H1 (cell line): Measurements from ENCODE around the gene SMTN. TPM values are rescaled to one million over a fixed set of nuclear protein-coding genes. Genes with fewer than 3 reads are reported as not detected.

Source experiments
- CBX5 ChIP-seq: fragments of 300-800, 300-1000 bp; sonication (generic); IDR thresholded peaks from 2 replicates; pipeline ENCODE4 v1.7.1; 2016; ENCODE audit warnings: antibody characterized with exemption, low read length, low read depth
- CREB1 ChIP-seq: IDR thresholded peaks from 2 replicates; pipeline ENCODE4 v1.6.1; 2012; ENCODE audit warnings: inconsistent platforms
- KDM5A ChIP-seq: fragments of 200-600 bp; IDR thresholded peaks from 2 replicates; pipeline ENCODE4 v1.7.1; 2012; ENCODE audit warnings: mild to moderate bottlenecking, low read length, inconsistent platforms, mixed read lengths
- RAD21 ChIP-seq, 2 experiments: IDR thresholded peaks in 1 of 2; conservative IDR thresholded peaks in 1 of 2; 2 replicates each; pipeline ENCODE4 v1.6.1; 2011; ENCODE audit warnings: low read depth in 2 of 2, low read length in 2 of 2, improper control_type of control experiment in 1 of 2, inconsistent platforms in 1 of 2, mild to moderate bottlenecking in 1 of 2, moderate library complexity in 1 of 2
- SIN3A ChIP-seq, 2 experiments: IDR thresholded peaks in 1 of 2; conservative IDR thresholded peaks in 1 of 2; 2 replicates each; pipeline ENCODE4 v1.6.1; 2011 to 2012; ENCODE audit warnings: low read length in 2 of 2, improper control_type of control experiment in 1 of 2, low read depth in 1 of 2, mild to moderate bottlenecking in 1 of 2
- SIRT6 ChIP-seq: IDR thresholded peaks from one replicate; pipeline ENCODE4 v1.7.1; 2012; ENCODE audit warnings: low read length, inconsistent platforms
- TAF1 ChIP-seq: IDR thresholded peaks from 2 replicates; pipeline ENCODE4 v1.6.1; 2011; ENCODE audit warnings: mild to moderate bottlenecking, low read depth, low read length
- TBP ChIP-seq: IDR thresholded peaks from 2 replicates; pipeline ENCODE4 v1.6.1; 2011; ENCODE audit warnings: low read depth, low read length, improper control_type of control experiment
- polyA plus RNA-seq, 7 experiments: library from polyadenylated mRNA; depleted of rRNA in 3 of 7; stranded (reverse) in 5 of 7; unstranded in 2 of 7; fragments of >200 nt in 5 of 7; fragments of 200-250 nt in 2 of 7; gene quantifications; 1 replicate in 5 of 7; 2 replicates in 1 of 7; 4 replicates in 1 of 7; pipeline versions ENCODE4 v1.2.1 to v1.2.3, GENCODE V29; 2011 to 2013; ENCODE audit warnings: missing spikeins in 2 of 7, mixed read lengths in 2 of 7
- total RNA-seq: library from RNA; stranded (reverse); fragmentation: NEBNext Ultra II Directional; extraction: Animal tissue kit (Norgen Biotek cat#: 25700); gene quantifications from 2 replicates; pipeline ENCODE4 v1.2.1, GENCODE V29; 2021

Gene SMTN
- total and polyA plus RNA-seq, 2 of the 8 experiments (the other 6 are each of a cell fraction or from before 2014, with no cell fraction given) = 12.3 to 20.8 TPM

DNA sequence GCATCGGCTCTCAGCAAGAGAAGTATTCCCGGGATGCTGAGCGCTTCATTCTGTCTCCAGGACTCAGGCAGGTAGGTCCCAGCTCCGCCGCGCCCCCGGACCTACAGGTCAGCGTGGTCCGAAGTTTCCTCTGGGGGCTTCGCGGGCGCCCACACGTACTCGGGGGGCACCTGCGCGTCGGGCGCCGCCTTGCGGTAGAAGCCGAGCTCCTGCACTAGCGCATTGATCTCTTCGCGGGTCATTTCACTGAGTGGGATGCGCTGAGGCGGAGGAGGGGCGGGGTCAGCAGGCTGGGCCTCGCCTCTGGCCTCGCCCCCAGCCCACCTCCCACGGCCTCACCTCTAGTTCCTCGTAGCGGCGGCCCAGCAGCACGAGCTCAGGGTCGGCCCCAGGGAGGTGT, 23.8 kb downstream of the SMTN start (continued):
- peak; percentile 56 to 70 for TF ChIP-seq RAD21 (IDR thresholded peaks at IDR 0.05 in 1 of 2, conservative IDR thresholded peaks at IDR 0.05 in 1 of 2; ENCODE audit: low read depth in 2 of 2, low read length in 2 of 2)
- no peak for TF ChIP-seq CBX5
- TF ChIP-seq CREB1 = peak; percentile 56
- TF ChIP-seq TAF1 = no peak
- TF ChIP-seq TBP = peak; percentile 20; the same call in 1 of the 2 replicates
- 0 out of 4 replicates have a peak, but pooled peaks of 1 of the 2 experiments have one; percentile 33 for TF ChIP-seq SIN3A (conservative IDR thresholded peaks at IDR 0.05 in 1 of 2, IDR thresholded peaks at IDR 0.05 in 1 of 2; ENCODE audit: low read depth in 1 of 2, low read length in 2 of 2)
- no peak for TF ChIP-seq SIRT6
- TF ChIP-seq KDM5A = no peak
